ENCODE measurements around the gene KIF23. TPM values are rescaled to one million over a fixed set of nuclear protein-coding genes. Genes with fewer than 3 reads are reported as not detected.

Gene KIF23
- total and polyA plus RNA-seq, 2 of the 4 experiments (the other 2 are of a cell fraction): 37.7 to 56.1 TPM

GRCh38 chr15:69459066-69459465, 44.9 kb downstream of the KIF23 start:
- TF ChIP-seq CEBPB (IDR thresholded peaks at IDR 0.05; ENCODE audit: low read depth, low read length) (peak; percentile 37; the same call in 1 of the 2 replicates), RAD21 (IDR thresholded peaks at IDR 0.05; ENCODE audit: low read length) (no peak), POLR2A (IDR thresholded peaks at IDR 0.05; ENCODE audit: low read depth, low read length) (no peak), MAZ (IDR thresholded peaks at IDR 0.05; ENCODE audit: borderline replicate concordance, low read depth, low read length) (no peak)
- Histone ChIP-seq H3K23ac (ENCODE audit: low read depth, low read length) (0 out of 2 replicates have a peak overlapping the region, but pooled peaks have one; percentile 16), H2BK120ac (ENCODE audit: low read depth, low read length) (no peak overlapping the region), H3K27ac (ENCODE audit: insufficient read depth, low read length) (no peak overlapping the region), H3K4ac (ENCODE audit: low read depth, low read length) (no peak overlapping the region), H3K4me3 (ENCODE audit: insufficient read depth, low read depth, low read length) (no peak overlapping the region), H3K18ac (ENCODE audit: low read depth, low read length) (no peak overlapping the region), H2AK9ac (replicated peaks; ENCODE audit: low read depth, low read length, poor library complexity) (no peak overlapping the region), H2BK15ac (ENCODE audit: low read depth, low read length) (no peak overlapping the region), H3K4me2 (ENCODE audit: low read depth, low read length) (no peak overlapping the region), H3K36me3 (ENCODE audit: control insufficient read depth, insufficient read depth, low read length) (peaks cover 20% of the 10 kb centered on the region), H4K8ac (ENCODE audit: low read depth in 2 of 2, low read length in 2 of 2) (no peak overlapping the region), H3K9me1 (ENCODE audit: insufficient read depth, low read length) (peaks cover 26% of the 10 kb centered on the region), H2AFZ (replicated peaks; ENCODE audit: low read length, poor library complexity) (no peak overlapping the region), H3K9ac (ENCODE audit: low read depth, low read length) (no peak overlapping the region), H4K5ac (ENCODE audit: low read depth, low read length) (no peak overlapping the region), H2BK5ac (ENCODE audit: low read depth, low read length, poor library complexity, severe bottlenecking) (no peak overlapping the region), H3K14ac (replicated peaks; ENCODE audit: low read depth, low read length) (no peak overlapping the region), H4K91ac (ENCODE audit: insufficient read depth, low read depth, low read length) (no peak overlapping the region), H4K20me1 (ENCODE audit: insufficient read depth, low read length) (peaks cover 40% of the 10 kb centered on the region), H3K9me3 (ENCODE audit: control insufficient read depth, insufficient read depth, low read length) (no peaks in the 10 kb centered on the region), H3K27me3 (ENCODE audit: control insufficient read depth, insufficient read depth, low read length) (no peaks in the 10 kb centered on the region), H3K79me1 (ENCODE audit: low read depth in 1 of 2, low read length in 2 of 2) (peaks cover 12 to 49% of the 10 kb centered on the region in 2 experiments), H2AK5ac (ENCODE audit: low read depth, low read length) (no peak overlapping the region; the same call in 1 of the 2 replicates), H3K56ac (ENCODE audit: extremely low read depth, insufficient read depth, low read length) (no peak overlapping the region), H3K4me1 (ENCODE audit: control insufficient read depth, insufficient read depth, low read length) (peaks cover 14% of the 10 kb centered on the region), H2BK20ac (ENCODE audit: low read depth, low read length) (no peak overlapping the region)
- ATAC-seq (ENCODE audit: low read depth): no peak
- intact Hi-C loops (cut with micrococcal nuclease) (loop anchor here (10.0 kb wide), 1 partner anchor 294 kb away; the partner anchor contains the start of gene GLCE), in situ Hi-C loops (cut with MboI; ENCODE audit: low sequenced_read_pairs) (no loop called here), dilution Hi-C loops (cut with HindIII; ENCODE audit: low sequenced_read_pairs, unreplicated experiment) (no loop called here)
- no TSS peak for BruUV-seq (replicated peaks)
- POLR2A ChIA-PET (ENCODE audit: unreplicated experiment): interaction anchor here (0.6 kb wide), 1 partner anchor 44 kb away, joined by 3 read pairs; no protein-coding TSS in a partner anchor
- DNase-seq: no peak
- WGBS, 2 experiments (ENCODE audit: extremely low coverage in 2 of 2, insufficient read length in 1 of 2): no CpG with 5 or more reads among the region's 2 CpGs
- CTCF ChIA-PET: no interaction called here

Data from IMR-90 (cell line).